Uterus (tissue), 4 donors: Measurements from ENCODE around the gene SLC25A26. TPM values are rescaled to one million over a fixed set of nuclear protein-coding genes. Genes with fewer than 3 reads are reported as not detected.
A peak's percentile ranks its signal among the peaks of the same experiment; 100 is the strongest.

ENCODE experiments used
- DNase-seq, 2 donors: peaks; one replicate each; pipeline ENCODE4 v3.0.0-alpha.2; 2019 to 2020
- H3K27ac ChIP-seq, 2 donors: fragments of 200-600 bp; sonication (generic); 1 replicate in 1 of 2; 2 replicates in 1 of 2; pipeline ENCODE4 v1.5.1; 2016 to 2018
- H3K27me3 ChIP-seq, 2 donors: fragments of 200-600 bp; sonication (generic); one replicate each; pipeline ENCODE4 v1.5.1; 2018 to 2019; ENCODE audit warnings: control low read depth in 1 of 2
- H3K36me3 ChIP-seq, 2 donors: fragments of 200-600 bp; sonication (generic); one replicate each; pipeline ENCODE4 v1.5.1; 2019; ENCODE audit warnings: control low read depth in 1 of 2
- H3K4me1 ChIP-seq, 2 donors: fragments of 200-600 bp; sonication (generic); one replicate each; pipeline ENCODE4 v1.5.1; 2018 to 2019; ENCODE audit warnings: control low read depth in 1 of 2
- H3K4me3 ChIP-seq, 2 donors: fragments of 200-600 bp; sonication (generic); 1 replicate in 1 of 2; 2 replicates in 1 of 2; pipeline ENCODE4 v1.5.1; 2018 to 2019; ENCODE audit warnings: mild to moderate bottlenecking in 1 of 2
- H3K9me3 ChIP-seq, 2 donors: fragments of 200-600 bp; sonication (generic); one replicate each; pipeline ENCODE4 v1.5.1; 2019; ENCODE audit warnings: control low read depth in 1 of 2
- POLR2A ChIP-seq, 2 donors: fragments of 450-650 bp; IDR thresholded peaks; one replicate each; pipeline ENCODE4 v1.6.1; 2016; ENCODE audit warnings: antibody characterized with exemption in 2 of 2, mild to moderate bottlenecking in 1 of 2, moderate library complexity in 1 of 2
- intact Hi-C: fragments of 100-400 bp; cut with DNase I; formaldehyde crosslinking; loops from one replicate; pipeline ENCODE4 v1.15.1; 2023; ENCODE audit warnings: low total_unique reads
- total RNA-seq, 4 donors: library from RNA; depleted of rRNA in 3 of 4; stranded (reverse); fragments of >200 nt in 3 of 4; gene quantifications; one replicate each; pipeline versions ENCODE4 v1.1.0 to v1.2.4, GENCODE V29; 2014 to 2023
- TF ChIP-seq, protein P1 (sequence below), 4 experiments: fragments of 200-600 bp in 2 of 4; fragments of 450-650 bp in 2 of 4; sonication (generic) in 2 of 4; IDR thresholded peaks; one replicate each; pipeline ENCODE4 v1.5.1; 2016 to 2019; ENCODE audit warnings: antibody characterized with exemption in 4 of 4, mild to moderate bottlenecking in 2 of 4, moderate library complexity in 1 of 4
- donor health status: DM: yes; HTN: yes; CAD: no.

The SLC25A26 gene
- total RNA-seq, 4 donors from 2014 or later: 10.6 to 24.9 (median 17.8) TPM

GRCh38 chr3:66398228-66399025 is 177.6 kb downstream of the SLC25A26 start:
- Histone ChIP-seq H3K36me3 (no peaks in the 10 kb centered on the region), H3K27me3 (no peaks in the 10 kb centered on the region), H3K9me3 (no peaks in the 10 kb centered on the region), H3K4me3 (no peak overlapping the region), H3K4me1 (peaks cover under 1 to 10% of the 10 kb centered on the region in 2 donors), H3K27ac (peak overlapping the region in 1 of 2 donors; percentile 6)
- DNase-seq: no peak
- TF ChIP-seq, protein P1, sequence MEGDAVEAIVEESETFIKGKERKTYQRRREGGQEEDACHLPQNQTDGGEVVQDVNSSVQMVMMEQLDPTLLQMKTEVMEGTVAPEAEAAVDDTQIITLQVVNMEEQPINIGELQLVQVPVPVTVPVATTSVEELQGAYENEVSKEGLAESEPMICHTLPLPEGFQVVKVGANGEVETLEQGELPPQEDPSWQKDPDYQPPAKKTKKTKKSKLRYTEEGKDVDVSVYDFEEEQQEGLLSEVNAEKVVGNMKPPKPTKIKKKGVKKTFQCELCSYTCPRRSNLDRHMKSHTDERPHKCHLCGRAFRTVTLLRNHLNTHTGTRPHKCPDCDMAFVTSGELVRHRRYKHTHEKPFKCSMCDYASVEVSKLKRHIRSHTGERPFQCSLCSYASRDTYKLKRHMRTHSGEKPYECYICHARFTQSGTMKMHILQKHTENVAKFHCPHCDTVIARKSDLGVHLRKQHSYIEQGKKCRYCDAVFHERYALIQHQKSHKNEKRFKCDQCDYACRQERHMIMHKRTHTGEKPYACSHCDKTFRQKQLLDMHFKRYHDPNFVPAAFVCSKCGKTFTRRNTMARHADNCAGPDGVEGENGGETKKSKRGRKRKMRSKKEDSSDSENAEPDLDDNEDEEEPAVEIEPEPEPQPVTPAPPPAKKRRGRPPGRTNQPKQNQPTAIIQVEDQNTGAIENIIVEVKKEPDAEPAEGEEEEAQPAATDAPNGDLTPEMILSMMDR (IDR thresholded peaks at IDR 0.05): no peak
- no peak for TF ChIP-seq POLR2A (IDR thresholded peaks at IDR 0.05)
- intact Hi-C loops: no loop called here

- no peaks in the 10 kb centered on the region for H3K27me3 ChIP-seq
- H3K4me3 ChIP-seq: no peak overlapping the region
- intact Hi-C loops: loop anchor here (10.0 kb wide), 2 partner anchors 105 to 415 kb away; partner anchors contain the start of gene LRIG1
- no peak for DNase-seq
- H3K36me3 ChIP-seq: no peaks in the 10 kb centered on the region
- no peaks in the 10 kb centered on the region for H3K4me1 ChIP-seq
- no peaks in the 10 kb centered on the region for H3K9me3 ChIP-seq
- no peak for TF ChIP-seq POLR2A (IDR thresholded peaks at IDR 0.05)
- TF ChIP-seq, protein P1 (IDR thresholded peaks at IDR 0.05): no peak
- no peak overlapping the region for H3K27ac ChIP-seq
Measured at GRCh38 chr3:66399529-66400232, 178.9 kb downstream of the SLC25A26 start.

DNA sequence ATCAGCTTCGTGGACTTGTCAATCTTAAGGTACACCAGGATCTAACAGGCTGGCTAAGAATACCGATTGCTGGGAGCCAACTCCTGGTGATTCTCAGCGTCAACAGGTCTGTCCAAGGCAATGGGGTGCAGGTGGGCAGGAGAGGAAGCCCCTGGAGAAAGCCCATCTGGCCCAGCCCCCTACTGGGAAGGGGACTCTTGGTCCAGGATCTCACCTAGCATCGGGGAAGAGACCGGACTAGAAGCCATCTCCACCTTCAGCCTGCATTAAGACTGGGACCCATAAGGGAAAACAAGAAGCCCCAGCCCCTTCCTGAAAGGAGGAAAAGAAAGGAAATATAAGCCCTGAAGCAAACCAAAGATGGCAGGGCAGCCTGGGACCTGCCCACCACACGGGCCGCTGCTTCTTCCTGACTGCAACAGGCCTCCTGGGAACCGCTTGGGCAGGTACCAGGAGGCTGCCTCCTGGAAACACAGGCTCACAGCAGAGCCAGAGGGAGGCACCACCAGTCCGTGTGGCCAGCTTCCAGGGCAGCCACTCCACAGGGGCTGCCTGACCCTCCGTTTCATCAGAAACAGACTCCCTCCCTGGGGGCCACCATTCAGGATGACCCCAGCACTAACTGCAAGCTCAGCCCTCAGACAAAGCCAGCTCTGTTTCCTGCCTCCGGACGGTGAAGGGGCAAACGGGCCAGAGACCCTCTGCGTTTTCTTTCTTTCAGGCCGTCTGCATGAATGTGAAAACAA is 179.8 kb downstream of the SLC25A26 start:
- Histone ChIP-seq H3K4me3 (no peak overlapping the region), H3K9me3 (no peaks in the 10 kb centered on the region), H3K27ac (peak overlapping the region in 1 of 2 donors; percentile 40), H3K36me3 (no peaks in the 10 kb centered on the region), H3K27me3 (no peaks in the 10 kb centered on the region), H3K4me1 (no peaks in the 10 kb centered on the region)
- DNase-seq: peak in 1 of 2 donors; percentile 12
- intact Hi-C loops: loop anchor here (10.0 kb wide), 2 partner anchors 104 to 414 kb away; partner anchors contain the start of gene LRIG1
- TF ChIP-seq, protein P1 (IDR thresholded peaks at IDR 0.05): peak in 1 of 4 experiments; percentile 9
- TF ChIP-seq POLR2A (IDR thresholded peaks at IDR 0.05): no peak

DNA sequence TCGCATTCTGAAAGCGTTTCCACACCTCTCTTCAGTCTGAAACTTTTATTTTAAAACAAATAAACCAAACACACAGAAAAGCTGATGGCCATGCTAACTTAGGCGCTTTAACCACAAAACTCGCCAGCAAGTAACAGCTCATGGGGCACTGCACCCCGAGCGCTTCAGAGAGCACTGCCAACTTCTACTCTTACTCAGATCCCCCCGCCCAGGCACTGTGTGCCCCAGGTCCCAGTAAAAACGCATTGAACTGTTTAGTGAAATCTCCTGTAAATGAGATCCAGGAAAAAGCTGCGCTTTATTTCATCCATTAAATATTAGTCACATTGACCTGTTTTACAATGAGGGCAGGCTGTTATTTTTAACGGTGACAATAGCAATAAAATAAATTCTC is 180.4 kb downstream of the SLC25A26 start:
- peak in 1 of 2 donors; percentile 12 for DNase-seq
- Histone ChIP-seq H3K36me3 (no peaks in the 10 kb centered on the region), H3K4me1 (no peaks in the 10 kb centered on the region), H3K27ac (peak overlapping the region; percentile 17 to 40), H3K27me3 (no peaks in the 10 kb centered on the region), H3K9me3 (no peaks in the 10 kb centered on the region), H3K4me3 (no peak overlapping the region)
- intact Hi-C loops: loop anchor here (10.0 kb wide), 2 partner anchors 104 to 414 kb away; partner anchors contain the start of gene LRIG1
- TF ChIP-seq, protein P1 (IDR thresholded peaks at IDR 0.05): no peak
- TF ChIP-seq POLR2A (IDR thresholded peaks at IDR 0.05): no peak
